Suprapubic skin (tissue), 3 donors: ENCODE measurements around the gene SMC2.

Experiments
- CTCF ChIP-seq, 2 donors: fragments of 200-600 bp in 1 of 2; fragments of 450-650 bp in 1 of 2; sonication (generic) in 1 of 2; IDR thresholded peaks; one replicate each; pipeline ENCODE4 v1.5.1; 2016 to 2019; ENCODE audit warnings: antibody characterized with exemption in 2 of 2, mild to moderate bottlenecking in 1 of 2, moderate library complexity in 1 of 2
- POLR2A ChIP-seq, 2 donors: fragments of 450-650 bp; IDR thresholded peaks; one replicate each; pipeline ENCODE4 v1.6.1; 2017; ENCODE audit warnings: antibody characterized with exemption in 2 of 2, mild to moderate bottlenecking in 2 of 2, moderate library complexity in 2 of 2

GRCh38 chr9:104144336-104144735 lies 50.2 kb downstream of the SMC2 start:
- no peak for TF ChIP-seq CTCF (IDR thresholded peaks at IDR 0.05)
- no peak for TF ChIP-seq POLR2A (IDR thresholded peaks at IDR 0.05)
